GM21825 (cell line): ENCODE results near the gene MEIG1.
"Not testable (repeated sequence)": the region's sequence is repeated elsewhere in the genome, so short reads cannot be mapped to it uniquely, and the experiment has no call there.

Experiments
- ATAC-seq: cut with Tn5 transposase; IDR thresholded peaks from one replicate; pipeline ENCODE4 v1.9.1; 2021; ENCODE audit warnings: mild to moderate bottlenecking, moderate library complexity; ENCODE audit not compliant: unreplicated experiment

Gene MEIG1

GRCh38 chr10:14959221-14960057 is at the start of gene MEIG1:
TSS of gene MEIG1 (plus strand) at chr10:14959388. CDS start at chr10:14966469, 7,081 bp downstream.
- peak; percentile 75 for ATAC-seq

GRCh38 chr10:14910953-14911352 is 48.2 kb upstream of the MEIG1 start:
- no peak for ATAC-seq

- no peak for ATAC-seq
These were observed 47.4 kb upstream of the MEIG1 start for GRCh38 chr10:14911801-14912200.

- ATAC-seq, result no peak
These were observed 42.6 kb upstream of the MEIG1 start for GRCh38 chr10:14916600-14916999.

GRCh38 chr10:14917827-14918226 is 41.4 kb upstream of the MEIG1 start:
- no peak for ATAC-seq

DNA sequence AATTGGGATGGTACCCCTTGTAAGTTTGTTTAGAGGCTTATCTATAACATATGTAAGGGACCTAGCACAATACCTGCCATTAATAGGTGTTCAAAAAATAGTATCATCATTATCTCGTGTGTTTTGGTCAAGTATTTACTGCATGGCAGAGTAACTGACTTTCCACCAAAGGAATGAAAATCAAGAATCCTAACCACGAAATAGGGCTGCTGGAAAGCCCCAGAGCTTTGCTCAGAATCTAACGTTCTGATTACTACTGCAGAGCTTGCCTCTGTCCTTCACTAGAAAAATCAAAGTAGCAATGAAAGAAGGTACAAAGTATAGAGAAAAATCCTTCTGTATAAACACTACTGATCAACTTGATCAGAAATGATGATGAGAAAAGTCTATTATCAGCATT is 40.2 kb upstream of the MEIG1 start:
- no peak for ATAC-seq

- ATAC-seq, result no peak
These were observed 35.2 kb upstream of the MEIG1 start for GRCh38 chr10:14924013-14924412.

GRCh38 chr10:14925268-14925667 is 33.9 kb upstream of the MEIG1 start:
- ATAC-seq, result no peak

DNA sequence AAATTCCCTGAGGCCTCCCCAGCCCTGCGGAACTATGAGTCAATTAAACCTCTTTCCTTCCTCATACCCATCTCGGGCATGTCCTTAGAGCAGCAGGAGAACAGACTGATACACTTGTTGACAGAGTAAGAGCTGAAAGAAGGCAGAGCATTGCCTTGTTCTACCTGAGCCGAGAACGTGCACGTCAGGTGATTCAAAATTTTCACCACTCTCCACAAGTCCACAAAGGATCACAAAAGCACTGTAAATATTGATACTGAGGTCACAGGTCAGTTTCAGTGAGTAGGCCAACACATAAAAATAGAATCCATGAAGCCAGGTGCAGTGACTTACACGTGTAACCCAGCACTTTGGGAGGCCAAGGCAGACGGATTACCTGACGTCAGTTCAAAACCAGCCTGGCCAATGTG is 33.1 kb upstream of the MEIG1 start:
- ATAC-seq, result no peak

DNA sequence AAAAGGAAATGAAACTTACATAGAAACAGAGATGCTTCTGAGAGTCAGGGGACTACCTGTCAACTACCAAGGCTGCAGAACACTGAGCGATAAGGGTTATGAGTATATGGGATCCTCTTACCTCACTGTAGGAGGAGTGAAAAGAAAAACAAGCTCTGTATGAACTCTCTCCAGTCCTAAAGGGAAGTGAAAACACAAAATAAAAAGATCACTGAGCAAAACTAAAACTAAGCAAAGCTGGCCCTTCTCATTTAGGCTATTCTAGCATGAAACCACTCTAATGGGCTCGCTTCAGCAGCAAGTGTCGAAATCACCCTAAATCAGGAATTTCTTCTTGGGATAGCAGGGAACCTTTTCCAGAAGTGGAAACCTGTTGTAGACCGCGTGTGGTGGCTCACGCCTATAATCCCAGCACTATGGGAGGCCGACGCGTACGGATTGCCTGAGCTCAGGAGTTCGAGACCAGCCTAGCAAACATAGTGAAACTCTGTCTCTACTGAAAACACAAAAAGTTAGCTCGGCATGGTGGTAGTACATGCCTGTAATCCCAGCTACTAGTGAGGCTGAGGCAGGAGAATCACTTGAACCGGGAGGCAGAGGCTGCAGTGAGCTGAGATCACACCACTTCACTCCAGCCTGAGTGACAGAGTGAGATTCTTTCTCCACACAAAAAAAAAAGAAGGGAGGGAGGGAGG is 32.3 kb upstream of the MEIG1 start:
- ATAC-seq, result peak; percentile 96

- ATAC-seq, result no peak
These were observed 28.6 kb upstream of the MEIG1 start for GRCh38 chr10:14930610-14931009.

- no peak for ATAC-seq
These were observed 22.6 kb upstream of the MEIG1 start for GRCh38 chr10:14936584-14936983.

DNA sequence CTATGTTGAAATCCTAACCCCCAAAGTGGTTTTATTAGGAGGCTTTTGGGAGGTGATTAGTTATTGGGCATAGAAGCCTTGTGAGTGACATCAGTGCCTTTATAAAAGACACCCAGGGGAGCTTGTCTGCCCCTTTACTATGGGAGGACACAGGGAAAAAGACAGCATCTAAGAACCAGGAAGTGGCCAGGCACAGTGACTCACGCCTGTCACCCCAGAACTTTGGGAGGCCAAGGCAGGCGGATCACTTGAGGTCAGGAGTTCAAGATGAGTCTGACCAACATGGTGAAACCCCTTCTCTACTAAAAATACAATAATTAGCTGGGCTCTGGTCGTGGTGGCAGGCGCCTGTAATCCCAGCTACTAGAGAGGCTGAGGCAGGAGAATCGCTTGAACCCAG is 20.2 kb upstream of the MEIG1 start:
- ATAC-seq, result not testable (repeated sequence)

DNA sequence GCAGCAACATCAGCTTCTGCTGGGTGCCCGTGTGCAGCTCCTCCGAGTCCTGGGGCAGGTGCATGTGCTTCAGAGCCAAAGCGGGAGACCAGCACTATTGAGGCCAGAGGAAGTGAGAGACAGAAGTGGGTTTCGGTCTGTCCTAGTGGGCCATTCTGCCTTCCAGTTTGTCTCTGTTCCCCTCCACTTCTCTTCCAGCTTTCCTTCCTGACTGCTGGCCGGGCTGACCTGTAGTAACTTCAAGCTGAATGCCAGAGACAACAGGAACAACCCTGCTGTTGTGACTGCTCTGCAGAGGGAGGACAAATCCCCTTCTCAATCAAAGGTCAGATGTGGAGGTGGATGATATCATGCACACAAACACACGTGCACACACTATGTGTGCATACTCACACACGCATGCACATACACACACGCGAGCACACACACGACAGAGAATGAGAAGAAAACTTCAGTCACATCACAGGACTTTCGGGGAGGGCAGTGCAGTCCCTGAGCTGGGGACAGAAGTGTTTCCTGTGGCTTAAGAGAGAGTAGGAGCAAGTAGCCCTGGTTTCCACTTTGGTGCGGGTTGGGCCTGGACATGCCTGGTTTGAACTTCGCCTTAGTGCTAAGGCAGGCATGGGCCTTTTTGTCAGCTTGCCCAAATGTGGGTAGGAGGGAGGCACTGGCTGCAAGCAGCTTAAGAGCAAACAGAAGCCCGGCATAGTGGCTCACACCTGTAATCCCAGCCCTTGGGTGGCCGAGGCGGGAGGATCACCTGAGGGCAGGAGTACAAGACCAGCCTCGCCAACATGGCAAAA is 16.8 kb upstream of the MEIG1 start:
- ATAC-seq, result peak; percentile 92

DNA sequence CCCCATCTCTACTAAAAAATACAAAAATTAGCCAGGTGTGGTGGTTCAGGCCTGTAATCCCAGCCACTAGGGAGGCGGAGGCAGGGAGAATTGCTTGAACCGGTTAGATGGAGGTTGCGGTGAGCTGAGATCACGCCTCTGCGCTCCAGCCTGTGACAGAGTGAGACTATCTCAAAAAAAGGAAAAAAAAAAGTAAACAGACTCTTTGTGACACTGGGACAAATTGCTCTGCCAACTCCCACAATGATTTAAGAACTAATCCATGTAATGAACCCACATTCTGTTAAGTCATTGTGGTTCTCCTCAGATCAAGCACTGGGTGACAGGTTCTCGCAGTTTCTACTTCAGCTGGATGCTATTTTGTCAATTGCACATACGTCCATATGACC is 16.2 kb upstream of the MEIG1 start:
- not testable (repeated sequence) for ATAC-seq

DNA sequence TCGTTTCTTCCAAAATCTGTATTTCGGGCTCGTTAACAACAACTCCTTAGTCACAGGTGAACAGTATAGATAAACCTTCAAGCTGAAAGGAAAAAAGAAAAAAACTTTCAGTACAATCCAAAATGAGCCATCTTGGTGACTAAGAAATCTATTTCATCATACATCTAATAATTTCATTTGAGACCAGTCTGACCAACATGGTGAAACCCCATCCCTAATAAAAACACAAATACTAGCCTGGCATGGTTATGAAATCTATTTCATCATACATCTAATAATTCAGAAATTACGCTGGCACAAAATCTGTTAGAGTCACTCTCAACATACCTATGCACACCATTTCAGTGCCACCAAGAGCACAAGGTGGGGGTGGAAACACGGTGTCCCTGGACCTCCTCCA is 14.1 kb upstream of the MEIG1 start:
- no peak for ATAC-seq

DNA sequence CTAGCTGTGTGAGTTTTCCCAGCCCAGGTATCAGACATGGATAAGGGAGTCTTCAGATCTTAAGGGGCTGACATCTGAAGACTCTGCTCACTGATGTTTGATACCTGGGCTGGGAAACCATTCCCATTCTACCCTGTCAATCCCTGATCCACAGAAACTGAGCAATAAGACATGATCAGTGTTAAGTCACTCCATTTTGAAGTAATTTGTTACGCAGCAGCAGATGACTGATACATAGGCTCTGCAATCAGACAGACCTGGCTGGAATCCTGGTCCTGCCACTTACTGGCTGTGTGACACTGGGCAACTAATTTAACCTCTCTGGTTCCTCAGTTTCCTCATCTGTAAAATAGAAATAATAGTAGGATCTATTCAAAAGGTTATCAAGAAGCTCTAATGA is 11.9 kb upstream of the MEIG1 start:
- ATAC-seq, result no peak

- ATAC-seq, result no peak
These were observed 9.9 kb upstream of the MEIG1 start for GRCh38 chr10:14949291-14949690.

DNA sequence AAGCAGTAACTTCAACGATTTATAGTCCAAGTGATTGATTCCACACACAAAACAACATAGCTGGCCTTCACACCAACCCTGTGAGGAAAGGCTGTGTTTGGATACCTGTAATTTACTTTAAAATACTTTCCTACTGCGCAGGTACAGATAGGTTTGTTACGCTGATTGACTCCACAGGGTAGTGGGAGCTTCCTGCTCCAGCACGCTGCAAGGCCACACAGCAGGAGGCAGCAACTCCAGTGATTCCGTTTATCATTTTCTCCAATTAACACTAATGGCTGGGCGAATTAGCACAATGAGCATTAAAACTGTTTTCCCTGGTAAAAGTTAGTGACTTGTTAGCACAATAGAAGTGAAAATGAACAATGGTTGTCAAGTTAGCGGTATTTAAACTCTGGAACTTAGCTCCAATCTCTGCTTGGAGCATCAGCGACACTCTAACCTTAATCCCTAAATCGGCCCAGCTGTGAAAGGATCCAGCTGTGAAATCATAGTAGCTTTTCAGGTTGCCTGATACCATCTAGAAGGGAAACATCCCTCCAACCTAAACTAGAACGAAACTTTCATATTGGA is 6.3 kb upstream of the MEIG1 start:
- ATAC-seq, result no peak

DNA sequence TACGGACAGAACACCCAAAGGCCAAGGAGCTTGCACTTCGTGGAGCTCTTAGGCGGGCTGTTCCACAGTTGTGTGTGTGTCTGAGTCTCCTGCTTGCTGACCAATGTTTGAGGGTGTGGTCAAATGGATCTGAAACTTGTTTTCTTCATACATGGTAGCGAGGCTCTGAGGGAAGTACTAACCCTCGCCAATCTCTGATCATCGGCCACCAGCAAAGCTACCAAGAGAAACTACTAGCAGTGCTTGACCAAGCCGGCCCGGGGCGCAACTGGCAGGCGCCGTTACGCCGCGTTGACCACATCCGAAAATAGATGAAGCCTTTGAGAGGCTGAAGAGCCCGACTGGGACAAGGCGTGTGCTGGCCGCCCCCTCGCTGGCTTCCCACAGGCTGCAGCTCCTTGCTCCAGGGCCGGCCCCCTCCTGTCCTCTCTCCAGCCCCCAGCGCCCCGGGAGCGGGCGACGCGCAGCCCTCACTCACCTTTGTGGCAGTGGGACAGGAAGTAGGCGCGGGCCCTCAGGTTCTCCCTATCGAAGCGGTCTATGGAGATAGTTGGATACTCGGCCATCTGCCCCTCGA is 5.7 kb upstream of the MEIG1 start:
- ATAC-seq, result peak; percentile 36
